GM23248 (cell line): ENCODE measurements around the gene TMEM273.

Experiments used
- EZH2 ChIP-seq: fragments of 200-600 bp; sonication (generic); IDR thresholded peaks from 2 replicates; pipeline ENCODE4 v1.6.1; 2018; ENCODE audit warnings: antibody characterized with exemption, mild to moderate bottlenecking; ENCODE audit not compliant: insufficient read depth, poor library complexity, severe bottlenecking
- EZH2phosphoT487 ChIP-seq: fragments of 200-600 bp; sonication (generic); IDR thresholded peaks from 2 replicates; pipeline ENCODE4 v1.6.1; 2018; ENCODE audit warnings: antibody characterized with exemption, moderate library complexity, mild to moderate bottlenecking, low read depth; ENCODE audit not compliant: insufficient read depth

- no peak for TF ChIP-seq EZH2
- no peak for TF ChIP-seq EZH2phosphoT487
These were observed 26.7 kb downstream of the TMEM273 start for GRCh38 chr10:49161411-49161997.
